Activated naive CD4-positive, alpha-beta T cell treated with Interleukin-2 at 50 U/mL for 16 hours (primary cell): ENCODE data around the gene TAMM41.
"Not testable (repeated sequence)": the region's sequence is repeated elsewhere in the genome, so short reads cannot be mapped to it uniquely, and the experiment has no call there.

Source experiments
- DNase-seq: peaks from one replicate; pipeline ENCODE4 v3.0.0-alpha.2; 2020

Gene TAMM41

GRCh38 chr3:11846281-11847266 lies at the start of gene TAMM41:
TAMM41 (minus strand) TSS chr3:11846885; CDS start chr3:11846636, 249 bp downstream.
- DNase-seq = peak; percentile 94

GRCh38 chr3:11878837-11879236 lies 32.2 kb upstream of the TAMM41 start:
- no peak for DNase-seq

DNA sequence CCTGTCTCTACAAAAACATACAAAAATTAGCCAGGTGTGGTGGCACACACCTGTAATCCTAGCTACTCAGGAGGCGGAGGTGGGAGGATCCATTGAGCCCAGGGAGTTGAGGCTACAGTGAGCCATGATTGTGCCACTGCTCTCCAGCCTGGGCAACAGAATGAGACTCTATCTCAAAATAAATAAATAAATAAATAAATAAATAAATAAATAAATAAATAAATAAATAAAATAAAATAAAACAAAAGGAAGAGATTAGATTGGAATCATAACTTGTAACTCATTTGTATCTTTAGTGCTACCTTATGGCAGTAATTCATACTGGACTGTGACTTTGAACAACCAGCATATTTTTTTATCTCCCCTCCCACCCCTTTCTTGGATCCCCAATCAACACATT lies 28.0 kb upstream of the TAMM41 start:
- DNase-seq = not testable (repeated sequence)

DNA sequence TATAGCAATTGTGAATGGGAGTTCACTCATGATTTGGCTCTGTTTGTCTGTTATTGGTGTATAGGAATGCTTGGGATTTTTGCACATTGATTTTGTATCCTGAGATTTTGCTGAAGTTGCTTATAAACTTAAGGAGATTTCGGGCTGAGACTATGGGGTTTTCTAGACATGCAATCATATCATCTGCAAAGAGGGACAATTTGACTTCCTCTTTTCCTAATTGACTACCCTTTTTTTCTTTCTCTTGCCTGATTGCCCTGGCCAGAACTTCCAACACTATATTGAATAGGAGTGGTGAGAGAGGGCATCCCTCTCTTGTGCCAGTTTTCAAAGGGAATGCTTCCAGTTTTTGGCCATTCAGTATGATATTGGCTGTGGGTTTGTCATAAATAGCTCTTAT lies 17.1 kb upstream of the TAMM41 start:
- not testable (repeated sequence) for DNase-seq

GRCh38 chr3:11862584-11862983 lies 15.9 kb upstream of the TAMM41 start:
- DNase-seq = not testable (repeated sequence)

DNA sequence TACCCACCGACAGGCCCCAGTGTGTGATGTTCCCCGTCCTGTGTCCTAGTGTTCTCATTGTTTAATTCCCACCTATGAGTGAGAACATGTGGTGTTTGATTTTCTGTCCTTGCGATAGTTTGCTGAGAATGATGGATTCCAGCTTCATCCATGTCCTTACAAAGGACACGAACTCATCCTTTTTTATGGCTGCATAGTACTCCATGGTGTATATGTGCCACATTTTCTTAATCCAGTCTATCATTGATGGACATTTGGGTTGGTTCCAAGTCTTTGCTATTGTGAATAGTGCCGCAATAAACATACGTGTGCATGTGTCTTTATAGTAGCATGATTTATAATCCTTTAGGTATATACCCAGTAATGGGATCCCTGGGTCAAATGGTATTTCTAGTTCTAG lies 15.5 kb upstream of the TAMM41 start:
- DNase-seq = not testable (repeated sequence)

- not testable (repeated sequence) for DNase-seq
Observed at GRCh38 chr3:11860213-11860612, 13.5 kb upstream of the TAMM41 start.

- no peak for DNase-seq
Observed at GRCh38 chr3:11853450-11853849, 6.8 kb upstream of the TAMM41 start.

GRCh38 chr3:11850003-11850402 lies 3.3 kb upstream of the TAMM41 start:
- DNase-seq = no peak

GRCh38 chr3:11847607-11848006 lies 922 bp upstream of the TAMM41 start:
- DNase-seq = peak; percentile 27

- peak; percentile 2 for DNase-seq
Observed at GRCh38 chr3:11845651-11846050, 1.0 kb downstream of the TAMM41 start.

DNA sequence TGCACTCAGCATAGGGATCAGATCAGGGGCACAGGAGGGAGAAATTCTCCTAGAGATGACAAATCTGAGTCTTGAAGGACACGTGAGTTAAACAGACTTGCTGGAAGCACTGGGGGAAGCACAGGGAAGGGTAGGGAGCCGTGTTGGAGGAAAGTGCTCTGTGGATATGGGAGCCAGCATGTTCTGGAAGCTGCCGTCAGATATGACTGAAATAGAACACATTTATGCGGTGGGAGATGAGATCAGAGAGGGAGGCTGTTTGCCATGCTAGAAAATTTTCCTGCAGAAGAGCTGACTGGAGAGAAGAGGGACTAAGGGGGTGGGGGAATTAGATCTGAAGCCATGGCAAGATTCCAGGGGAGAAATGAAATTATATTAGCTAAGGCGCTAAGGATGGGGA lies 1.8 kb downstream of the TAMM41 start:
- DNase-seq = no peak

- DNase-seq = no peak
Observed at GRCh38 chr3:11835028-11835639, 11.6 kb downstream of the TAMM41 start.

DNA sequence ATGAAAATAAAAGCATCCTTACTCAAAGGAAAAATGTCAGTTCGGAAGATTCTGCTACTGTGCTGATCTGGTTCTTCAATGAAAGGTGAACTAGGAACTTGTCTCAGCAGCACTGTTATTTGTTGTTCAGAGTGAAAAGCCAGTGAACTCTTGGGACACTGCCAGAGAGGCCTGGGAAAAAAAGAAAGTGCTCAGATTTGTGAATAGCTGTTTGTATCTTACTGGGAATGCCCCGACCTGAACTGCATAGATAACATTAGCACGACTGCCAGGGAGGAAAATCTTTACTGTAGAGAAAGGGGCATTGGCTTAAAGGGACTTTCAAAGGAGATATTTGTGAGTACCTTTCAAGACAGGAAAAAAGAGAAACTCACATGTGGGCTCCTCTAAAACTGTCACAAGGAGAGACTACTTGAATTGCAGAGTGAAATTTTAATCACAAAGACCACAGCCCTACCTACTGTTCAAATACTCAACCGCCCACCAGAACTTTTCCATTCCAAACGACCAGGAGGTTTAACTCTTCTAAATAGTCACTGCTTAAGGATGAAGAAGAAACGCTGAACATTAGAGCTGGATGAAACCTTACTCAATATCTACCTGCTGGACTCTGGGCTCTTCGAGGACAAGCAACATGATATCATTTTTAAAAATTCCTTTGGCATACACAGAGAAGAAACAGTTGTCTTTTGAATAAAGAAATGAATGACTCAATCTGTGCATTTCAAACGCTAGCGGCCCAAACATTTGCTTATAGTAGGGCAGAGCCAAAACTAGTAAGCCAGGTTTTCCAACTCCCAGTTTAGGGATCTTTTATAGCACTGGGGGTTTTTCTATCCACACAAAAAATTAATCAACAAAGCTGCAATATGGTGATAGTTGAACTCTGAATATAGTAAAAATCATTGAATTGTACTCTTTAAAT lies 13.4 kb downstream of the TAMM41 start:
- DNase-seq = no peak

DNA sequence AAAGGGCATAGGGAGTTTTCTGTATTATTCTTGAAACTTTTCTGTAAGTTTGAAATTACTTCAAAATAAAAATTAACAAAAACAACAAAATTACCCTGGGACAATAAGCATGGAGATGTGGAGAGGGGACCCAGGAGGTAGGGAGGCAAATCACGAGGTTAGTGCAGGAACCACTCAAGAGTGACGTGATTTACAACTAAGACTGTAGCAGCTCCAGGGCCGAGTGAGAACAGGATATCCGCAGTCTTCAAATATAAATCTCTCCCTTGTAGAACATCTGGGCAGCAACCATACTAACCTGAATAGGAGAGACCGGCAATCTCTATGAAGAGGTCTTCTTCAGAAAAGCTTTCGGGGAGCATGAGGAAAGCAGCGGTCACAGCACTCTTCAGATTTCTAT lies 17.3 kb downstream of the TAMM41 start:
- no peak for DNase-seq

- DNase-seq = no peak
Observed at GRCh38 chr3:11826628-11827265, 19.9 kb downstream of the TAMM41 start.

DNA sequence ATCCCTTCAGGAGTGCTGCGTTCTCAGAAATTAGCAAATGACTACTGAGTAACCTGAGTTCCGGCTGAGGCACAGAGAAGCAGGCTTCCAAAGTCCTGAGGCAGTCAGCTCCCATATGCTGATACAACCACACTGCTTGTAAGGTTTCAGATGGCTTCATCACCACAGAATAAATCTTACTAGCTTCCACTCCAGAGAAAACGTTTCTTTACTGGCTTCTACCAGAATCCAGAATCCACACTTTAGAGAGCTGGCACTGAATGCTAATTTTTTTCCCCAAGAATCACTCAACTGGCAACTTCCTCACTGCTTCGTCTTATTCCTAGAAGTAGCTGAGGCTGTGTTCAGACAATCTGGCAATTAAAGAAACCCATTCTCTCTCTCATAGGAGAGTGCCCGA lies 21.4 kb downstream of the TAMM41 start:
- DNase-seq = no peak

DNA sequence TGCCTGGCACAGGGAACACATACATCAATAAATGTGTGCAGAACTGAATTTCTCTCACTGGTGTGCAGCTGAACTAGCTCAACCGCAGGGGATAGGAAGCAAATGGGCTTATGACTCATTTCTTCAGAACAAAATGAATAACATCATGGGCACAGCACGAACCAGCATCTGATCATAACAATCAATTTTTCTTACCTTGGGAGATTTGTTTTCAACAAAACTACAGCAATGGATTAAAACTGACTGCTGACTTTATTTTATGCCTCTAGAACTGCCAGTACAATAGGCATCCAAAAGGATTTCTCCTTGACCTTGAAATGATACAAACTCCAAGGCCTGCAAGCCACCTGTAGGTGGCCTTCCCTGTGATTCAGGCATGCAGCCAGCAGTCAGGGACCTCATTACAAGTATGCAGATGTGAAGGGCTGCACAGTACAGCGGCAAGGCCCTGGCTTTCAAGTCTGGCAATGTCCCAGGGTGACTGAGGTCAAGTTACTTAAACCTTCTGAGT lies 26.1 kb downstream of the TAMM41 start:
- peak; percentile 11 for DNase-seq

- DNase-seq = no peak
Observed at GRCh38 chr3:11819146-11819689, 27.5 kb downstream of the TAMM41 start.

DNA sequence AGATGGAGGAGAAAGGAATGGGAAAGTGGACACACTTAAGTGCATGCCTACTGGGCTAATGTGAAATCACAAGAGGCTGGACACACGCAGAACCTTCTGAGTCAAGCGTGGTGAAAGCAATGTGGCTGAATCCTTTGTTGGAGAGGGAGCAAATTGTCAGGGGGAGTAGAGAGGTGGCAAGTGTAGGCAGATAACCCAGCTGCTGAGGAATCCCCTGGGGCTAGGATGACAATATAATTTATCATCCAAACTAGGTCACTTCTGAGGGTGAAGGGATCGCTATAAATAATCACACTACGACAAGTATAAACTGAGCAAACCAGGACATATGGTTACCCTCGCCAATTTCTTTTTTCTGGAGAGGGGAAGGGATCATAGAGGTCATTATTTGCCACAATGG lies 28.7 kb downstream of the TAMM41 start:
- DNase-seq = no peak

- no peak for DNase-seq
Observed at GRCh38 chr3:11815111-11815510, 31.6 kb downstream of the TAMM41 start.

DNA sequence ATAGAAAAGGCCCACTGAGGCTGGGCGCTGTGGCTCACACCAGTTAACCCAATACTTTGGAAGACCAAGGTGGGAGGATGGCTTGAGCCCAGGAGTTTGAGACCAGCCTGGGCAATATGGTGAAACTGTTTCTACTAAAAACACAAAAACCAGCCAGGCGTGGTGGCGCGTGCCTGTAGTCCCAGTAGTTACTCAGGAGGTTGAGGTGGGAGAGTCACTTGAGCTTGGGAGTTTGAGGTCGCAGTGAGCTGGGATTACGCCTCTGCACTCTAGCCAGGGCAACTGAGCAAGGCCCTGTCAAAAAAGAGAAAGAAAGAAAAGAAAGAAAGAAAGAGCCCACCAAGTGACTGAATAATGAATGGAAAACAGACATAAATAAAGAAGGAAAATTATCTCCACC lies 32.0 kb downstream of the TAMM41 start:
- DNase-seq = no peak
